ENCODE measurements around the gene ELMOD2.

Gene ELMOD2

GRCh38 chr4:140584439-140584838 lies 60.5 kb downstream of the ELMOD2 start:
- no peak for DNase-seq

- no peak for DNase-seq
Observed at GRCh38 chr4:140595065-140595464, 71.1 kb downstream of the ELMOD2 start.

- DNase-seq, result no peak
Observed at GRCh38 chr4:140600408-140600807, 76.4 kb downstream of the ELMOD2 start.

- DNase-seq, result no peak
Observed at GRCh38 chr4:140602714-140603113, 78.7 kb downstream of the ELMOD2 start.

- no peak for DNase-seq
Observed at GRCh38 chr4:140603286-140603685, 79.3 kb downstream of the ELMOD2 start.

Measured in NCI-H510A (cell line).